Adrenal gland (tissue), 5 donors: Measurements from ENCODE around the gene SH2D4B.

ENCODE experiments used
- POLR2A ChIP-seq, 2 donors: fragments of 450-650 bp; IDR thresholded peaks; one replicate each; pipeline ENCODE4 v1.6.1; 2017; ENCODE audit warnings: antibody characterized with exemption in 2 of 2, mild to moderate bottlenecking in 2 of 2, moderate library complexity in 1 of 2
- TF ChIP-seq, protein P1 (sequence below), 6 experiments: fragments of 450-650 bp in 4 of 6; fragments of 200-600 bp in 2 of 6; sonication (generic) in 1 of 6; IDR thresholded peaks; 1 replicate in 5 of 6; 2 replicates in 1 of 6; pipeline versions ENCODE4 v1.5.1 to v1.8.0; 2016 to 2021; ENCODE audit warnings: antibody characterized with exemption in 6 of 6, mild to moderate bottlenecking in 2 of 6, moderate library complexity in 1 of 6
- donor health status: DM: no; HTN: no; CAD: no.

GRCh38 chr10:80528185-80528700 is 9.5 kb upstream of the SH2D4B start:
- TF ChIP-seq, protein P1, sequence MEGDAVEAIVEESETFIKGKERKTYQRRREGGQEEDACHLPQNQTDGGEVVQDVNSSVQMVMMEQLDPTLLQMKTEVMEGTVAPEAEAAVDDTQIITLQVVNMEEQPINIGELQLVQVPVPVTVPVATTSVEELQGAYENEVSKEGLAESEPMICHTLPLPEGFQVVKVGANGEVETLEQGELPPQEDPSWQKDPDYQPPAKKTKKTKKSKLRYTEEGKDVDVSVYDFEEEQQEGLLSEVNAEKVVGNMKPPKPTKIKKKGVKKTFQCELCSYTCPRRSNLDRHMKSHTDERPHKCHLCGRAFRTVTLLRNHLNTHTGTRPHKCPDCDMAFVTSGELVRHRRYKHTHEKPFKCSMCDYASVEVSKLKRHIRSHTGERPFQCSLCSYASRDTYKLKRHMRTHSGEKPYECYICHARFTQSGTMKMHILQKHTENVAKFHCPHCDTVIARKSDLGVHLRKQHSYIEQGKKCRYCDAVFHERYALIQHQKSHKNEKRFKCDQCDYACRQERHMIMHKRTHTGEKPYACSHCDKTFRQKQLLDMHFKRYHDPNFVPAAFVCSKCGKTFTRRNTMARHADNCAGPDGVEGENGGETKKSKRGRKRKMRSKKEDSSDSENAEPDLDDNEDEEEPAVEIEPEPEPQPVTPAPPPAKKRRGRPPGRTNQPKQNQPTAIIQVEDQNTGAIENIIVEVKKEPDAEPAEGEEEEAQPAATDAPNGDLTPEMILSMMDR (IDR thresholded peaks at IDR 0.05): no peak
- TF ChIP-seq POLR2A (IDR thresholded peaks at IDR 0.05): no peak
